Sigmoid colon (tissue), 4 donors: ENCODE measurements around the gene ADA.
"Not testable (repeated sequence)": the region's sequence is repeated elsewhere in the genome, so short reads cannot be mapped to it uniquely, and the experiment has no call there.

ENCODE experiments used
- POLR2A ChIP-seq, 2 donors: fragments of 450-650 bp; IDR thresholded peaks; one replicate each; pipeline ENCODE4 v1.6.1; 2016; ENCODE audit warnings: antibody characterized with exemption in 2 of 2, mild to moderate bottlenecking in 2 of 2, moderate library complexity in 2 of 2
- POLR2AphosphoS5 ChIP-seq, 4 donors: sonication (generic); formaldehyde crosslinking; IDR thresholded peaks; one replicate each; pipeline ENCODE4 v1.6.1; 2017; ENCODE audit warnings: antibody characterized with exemption in 4 of 4
- TF ChIP-seq, protein P1 (sequence below), 4 experiments: fragments of 450-650 bp in 3 of 4; fragments of 200-600 bp in 1 of 4; IDR thresholded peaks; one replicate each; pipeline ENCODE4 v1.5.1; 2016 to 2019; ENCODE audit warnings: antibody characterized with exemption in 4 of 4, mild to moderate bottlenecking in 3 of 4, moderate library complexity in 2 of 4

GRCh38 chr20:44654210-44654609 is 2.7 kb upstream of the ADA start:
- TF ChIP-seq, protein P1, sequence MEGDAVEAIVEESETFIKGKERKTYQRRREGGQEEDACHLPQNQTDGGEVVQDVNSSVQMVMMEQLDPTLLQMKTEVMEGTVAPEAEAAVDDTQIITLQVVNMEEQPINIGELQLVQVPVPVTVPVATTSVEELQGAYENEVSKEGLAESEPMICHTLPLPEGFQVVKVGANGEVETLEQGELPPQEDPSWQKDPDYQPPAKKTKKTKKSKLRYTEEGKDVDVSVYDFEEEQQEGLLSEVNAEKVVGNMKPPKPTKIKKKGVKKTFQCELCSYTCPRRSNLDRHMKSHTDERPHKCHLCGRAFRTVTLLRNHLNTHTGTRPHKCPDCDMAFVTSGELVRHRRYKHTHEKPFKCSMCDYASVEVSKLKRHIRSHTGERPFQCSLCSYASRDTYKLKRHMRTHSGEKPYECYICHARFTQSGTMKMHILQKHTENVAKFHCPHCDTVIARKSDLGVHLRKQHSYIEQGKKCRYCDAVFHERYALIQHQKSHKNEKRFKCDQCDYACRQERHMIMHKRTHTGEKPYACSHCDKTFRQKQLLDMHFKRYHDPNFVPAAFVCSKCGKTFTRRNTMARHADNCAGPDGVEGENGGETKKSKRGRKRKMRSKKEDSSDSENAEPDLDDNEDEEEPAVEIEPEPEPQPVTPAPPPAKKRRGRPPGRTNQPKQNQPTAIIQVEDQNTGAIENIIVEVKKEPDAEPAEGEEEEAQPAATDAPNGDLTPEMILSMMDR (IDR thresholded peaks at IDR 0.05), result not testable (repeated sequence)
- not testable (repeated sequence) for TF ChIP-seq POLR2AphosphoS5, POLR2A (IDR thresholded peaks at IDR 0.05)
